ENCODE data around the gene OGFOD2. TPM values are rescaled to one million over a fixed set of nuclear protein-coding genes. Genes with fewer than 3 reads are reported as not detected.

The OGFOD2 gene
- total RNA-seq, 4 donors from 2014 or later: 3.1 to 13.9 (median 6.2) TPM

DNA sequence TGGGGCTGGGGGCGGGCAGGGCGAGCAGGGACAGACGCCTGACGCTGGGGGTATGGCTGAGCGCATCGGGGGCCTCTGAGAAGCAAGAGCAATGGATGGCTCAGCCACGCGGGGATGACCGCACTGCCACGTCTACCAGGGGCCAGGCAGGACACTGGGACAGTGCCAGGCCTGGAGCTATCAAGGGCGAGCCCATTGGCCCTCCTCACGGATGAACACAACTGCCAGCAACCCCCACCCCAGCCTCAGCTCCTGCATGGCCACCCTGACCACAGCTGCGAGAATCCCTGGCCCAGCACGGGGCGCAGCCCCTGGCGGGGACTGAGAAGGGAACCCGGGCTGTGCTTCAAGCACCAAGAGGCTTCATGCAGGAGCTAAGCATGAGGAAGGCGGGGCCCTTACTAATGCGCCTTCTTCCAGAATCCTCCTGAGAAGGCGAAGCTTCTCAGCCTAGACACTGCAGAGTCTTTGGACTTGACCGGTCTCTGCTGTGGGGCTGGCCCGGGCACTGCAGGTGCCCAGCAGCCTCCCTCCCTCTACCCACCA, 14.9 kb downstream of the OGFOD2 start:
- no peak for DNase-seq (ENCODE audit: low spot score)
- TF ChIP-seq, protein P1, sequence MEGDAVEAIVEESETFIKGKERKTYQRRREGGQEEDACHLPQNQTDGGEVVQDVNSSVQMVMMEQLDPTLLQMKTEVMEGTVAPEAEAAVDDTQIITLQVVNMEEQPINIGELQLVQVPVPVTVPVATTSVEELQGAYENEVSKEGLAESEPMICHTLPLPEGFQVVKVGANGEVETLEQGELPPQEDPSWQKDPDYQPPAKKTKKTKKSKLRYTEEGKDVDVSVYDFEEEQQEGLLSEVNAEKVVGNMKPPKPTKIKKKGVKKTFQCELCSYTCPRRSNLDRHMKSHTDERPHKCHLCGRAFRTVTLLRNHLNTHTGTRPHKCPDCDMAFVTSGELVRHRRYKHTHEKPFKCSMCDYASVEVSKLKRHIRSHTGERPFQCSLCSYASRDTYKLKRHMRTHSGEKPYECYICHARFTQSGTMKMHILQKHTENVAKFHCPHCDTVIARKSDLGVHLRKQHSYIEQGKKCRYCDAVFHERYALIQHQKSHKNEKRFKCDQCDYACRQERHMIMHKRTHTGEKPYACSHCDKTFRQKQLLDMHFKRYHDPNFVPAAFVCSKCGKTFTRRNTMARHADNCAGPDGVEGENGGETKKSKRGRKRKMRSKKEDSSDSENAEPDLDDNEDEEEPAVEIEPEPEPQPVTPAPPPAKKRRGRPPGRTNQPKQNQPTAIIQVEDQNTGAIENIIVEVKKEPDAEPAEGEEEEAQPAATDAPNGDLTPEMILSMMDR (IDR thresholded peaks at IDR 0.05): no peak
- ATAC-seq (ENCODE audit: low FRiP score): no peak

DNA sequence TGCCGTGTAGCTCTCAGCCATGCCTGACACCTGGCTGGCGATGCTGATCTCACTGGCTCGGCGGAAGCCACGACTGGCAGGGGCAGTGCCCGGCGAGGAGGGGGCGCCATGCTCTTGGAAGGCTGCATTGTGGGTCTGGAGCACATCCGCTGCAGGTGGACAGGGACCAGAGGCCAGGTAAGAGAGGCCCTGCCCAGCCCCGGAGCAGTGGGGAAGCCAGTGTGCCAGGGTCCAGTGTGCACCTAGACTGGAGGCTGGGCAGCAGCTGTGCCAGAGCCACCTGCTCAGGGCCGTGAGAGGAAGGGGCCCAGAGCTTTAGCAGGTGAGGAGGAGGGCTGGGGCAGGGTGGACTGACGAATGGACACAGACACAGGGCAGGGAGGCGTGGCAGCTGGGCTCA, 15.5 kb downstream of the OGFOD2 start:
- TF ChIP-seq, protein P1 (IDR thresholded peaks at IDR 0.05): no peak
- DNase-seq (ENCODE audit: low spot score) (no peak), ATAC-seq (ENCODE audit: low FRiP score) (no peak)

DNA sequence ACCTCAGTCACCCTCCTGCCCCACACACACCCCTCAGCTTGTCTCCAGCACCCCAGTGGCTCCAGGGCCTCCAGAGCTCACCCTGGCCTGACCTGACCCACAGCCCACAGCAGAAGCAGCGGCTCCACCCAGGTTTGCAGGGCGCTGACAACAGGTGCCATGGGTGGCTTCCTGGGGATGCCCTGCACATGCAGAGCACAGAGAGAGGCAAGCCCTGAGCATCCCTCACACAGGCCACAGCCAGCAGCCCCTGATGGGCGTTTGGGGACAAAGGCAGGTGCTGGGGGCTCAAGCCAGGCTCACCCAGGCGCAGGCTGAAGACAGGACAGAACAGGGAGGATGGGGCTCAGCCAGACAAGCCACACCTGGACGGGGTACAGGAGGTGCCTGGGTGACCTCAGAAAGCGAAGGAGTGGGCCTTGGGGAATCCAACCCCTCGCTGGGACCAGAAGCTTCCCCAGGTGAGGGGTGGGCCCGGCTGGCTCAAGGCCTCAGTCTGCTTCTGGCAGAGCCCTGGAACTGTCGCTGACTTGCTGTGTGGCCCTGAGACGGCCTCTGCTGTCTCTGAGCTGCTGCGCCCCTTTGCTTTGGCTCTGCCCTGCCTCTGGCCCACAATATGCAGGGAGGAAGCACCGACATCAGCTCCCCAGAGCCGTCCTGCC, 16.0 kb downstream of the OGFOD2 start:
- ATAC-seq (ENCODE audit: low FRiP score) (no peak), DNase-seq (ENCODE audit: low spot score) (no peak)
- TF ChIP-seq, protein P1 (IDR thresholded peaks at IDR 0.05): no peak

DNA sequence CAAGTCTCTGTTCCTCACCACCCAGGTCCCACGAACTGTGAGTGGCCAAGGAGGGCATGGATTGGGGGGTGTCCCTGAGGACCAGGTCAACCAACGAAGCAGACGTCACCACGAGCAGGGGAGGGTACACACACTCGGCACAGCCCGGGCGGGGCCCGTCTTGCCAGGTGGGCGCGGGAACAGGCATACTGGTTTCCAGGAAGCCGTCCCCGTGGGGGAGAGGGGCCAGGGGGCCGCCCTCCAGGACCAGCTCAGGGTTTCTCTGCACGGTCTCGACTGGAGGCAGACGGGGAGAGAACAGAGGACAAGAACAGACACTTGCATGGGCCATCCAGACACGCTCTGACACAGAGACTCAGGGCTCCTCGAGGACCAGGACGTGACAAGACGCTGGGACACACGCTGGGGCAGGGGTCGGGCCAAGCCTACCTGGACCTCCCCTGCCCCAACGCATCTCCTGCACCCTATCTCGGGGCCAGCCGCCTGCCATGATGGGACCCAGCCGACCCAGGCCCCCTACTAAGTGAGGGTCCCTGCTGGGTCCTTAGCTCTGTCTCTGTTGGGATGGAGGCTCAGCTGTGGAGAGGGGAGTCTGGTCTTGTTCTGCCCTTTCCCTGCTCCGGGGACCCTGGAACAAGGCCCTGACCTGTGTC, 16.7 kb downstream of the OGFOD2 start:
- DNase-seq (ENCODE audit: low spot score) (no peak), ATAC-seq (ENCODE audit: low FRiP score) (no peak)
- TF ChIP-seq, protein P1 (IDR thresholded peaks at IDR 0.05): no peak

DNA sequence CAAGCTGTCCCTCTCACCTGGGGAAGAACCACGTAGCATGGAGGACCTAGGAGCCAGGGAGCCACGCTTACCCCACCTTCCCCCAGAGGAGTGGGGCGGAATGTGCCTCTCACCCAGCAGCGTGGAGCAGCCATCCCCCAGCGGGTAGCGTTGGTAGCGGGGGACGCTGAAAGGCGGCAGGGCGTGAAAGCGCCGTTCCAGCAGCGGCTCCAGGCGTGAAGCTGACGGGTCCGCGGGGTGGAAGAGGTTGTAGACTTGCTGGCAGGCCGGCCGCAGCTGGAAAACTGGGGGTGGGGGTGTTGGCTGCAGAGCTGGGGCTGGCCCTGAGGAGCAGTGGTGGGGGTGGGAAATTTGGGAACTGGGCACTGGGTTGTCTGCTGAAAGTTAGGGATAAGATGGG, 17.3 kb downstream of the OGFOD2 start:
- DNase-seq (ENCODE audit: low spot score) (no peak), ATAC-seq (ENCODE audit: low FRiP score) (no peak)
- TF ChIP-seq, protein P1 (IDR thresholded peaks at IDR 0.05): no peak

DNA sequence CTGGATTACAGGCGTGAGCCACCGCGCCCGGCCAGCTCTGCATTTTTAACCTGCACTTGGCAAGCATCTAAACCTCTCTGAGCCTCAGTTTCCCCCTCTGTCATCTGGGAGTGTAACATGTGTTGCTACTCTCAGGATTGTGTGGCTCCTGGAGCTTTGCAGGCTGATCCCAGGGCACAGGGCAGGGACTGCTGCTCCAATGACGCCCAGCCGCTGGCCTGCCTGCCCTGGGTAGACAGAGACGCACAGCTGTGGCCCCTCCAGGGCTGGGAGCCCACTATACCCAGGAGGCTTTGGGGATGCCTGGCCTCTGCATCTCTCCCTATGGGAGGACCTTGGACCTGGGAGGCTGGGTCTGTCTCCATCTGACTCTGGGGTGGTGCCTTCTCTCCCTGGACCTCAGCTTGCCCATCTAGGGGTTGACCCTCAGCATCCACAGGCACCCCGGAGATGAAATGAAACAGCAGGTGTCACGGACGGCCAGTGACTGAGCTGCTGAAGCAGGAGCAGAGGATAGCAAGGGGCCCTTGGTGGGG, 19.2 kb downstream of the OGFOD2 start:
- TF ChIP-seq, protein P1 (IDR thresholded peaks at IDR 0.05): no peak
- ATAC-seq (ENCODE audit: low FRiP score) (no peak), DNase-seq (ENCODE audit: low spot score) (no peak)
